ENCODE data around the gene F11R. TPM values are rescaled to one million over a fixed set of nuclear protein-coding genes. Genes with fewer than 3 reads are reported as not detected.

Gene F11R
- total and polyA plus RNA-seq, 2 donors (not counting 1 experiment from before 2014, with no cell fraction given) = 0.50 to 0.66 TPM

GRCh38 chr1:161013488-161014230 is 7.3 kb downstream of the F11R start:
- Histone ChIP-seq H4K20me1 (ENCODE audit: control insufficient read depth, extremely low read depth, insufficient read depth, low read length) (no peaks in the 10 kb centered on the region), H3K36me3 (ENCODE audit: control insufficient read depth, insufficient read depth, low read length) (no peaks in the 10 kb centered on the region), H3K4me1 (ENCODE audit: control insufficient read depth, extremely low read depth, insufficient read depth, low read length) (no peaks in the 10 kb centered on the region), H3K27me3 (ENCODE audit: control insufficient read depth, insufficient read depth, low read length) (peaks cover 4% of the 10 kb centered on the region), H3K27ac (ENCODE audit: insufficient read depth, low read length) (no peak overlapping the region), H3K79me2 (ENCODE audit: control insufficient read depth, insufficient read depth, low read length) (no peaks in the 10 kb centered on the region), H2AFZ (ENCODE audit: low read length) (no peak overlapping the region), H3K9ac (ENCODE audit: insufficient read depth, low read length) (no peak overlapping the region), H3K9me3 (ENCODE audit: control insufficient read depth, insufficient read depth, low read depth, low read length) (no peaks in the 10 kb centered on the region), H3K4me3 (replicated peaks in 1 of 4; ENCODE audit: control extremely low read depth in 1 of 4, insufficient read depth in 1 of 4, low read depth in 3 of 4, low read length in 4 of 4) (no peak overlapping the region), H3K4me2 (ENCODE audit: extremely low read depth, insufficient read depth, low read length) (peak overlapping the region; percentile 11)
- DNase-seq (ENCODE audit: low read depth in 2 of 2) = peak; percentile 60 to 87
- TF ChIP-seq CTCF (conservative IDR thresholded peaks at IDR 0.05 in 1 of 2, IDR thresholded peaks at IDR 0.05 in 1 of 2; ENCODE audit: low read depth in 1 of 2, low read length in 2 of 2) (no peak), EZH2 (IDR thresholded peaks at IDR 0.05; ENCODE audit: low read length, missing control alignments) (no peak)

GRCh38 chr1:161013131-161013487 is 7.8 kb downstream of the F11R start:
- H3K9me3 ChIP-seq (ENCODE audit: control insufficient read depth, insufficient read depth, low read depth, low read length) = no peaks in the 10 kb centered on the region
- no peak overlapping the region for H3K4me2 ChIP-seq (ENCODE audit: extremely low read depth, insufficient read depth, low read length)
- no peak overlapping the region for H3K27ac ChIP-seq (ENCODE audit: insufficient read depth, low read length)
- H2AFZ ChIP-seq (ENCODE audit: low read length) = no peak overlapping the region
- H4K20me1 ChIP-seq (ENCODE audit: control insufficient read depth, extremely low read depth, insufficient read depth, low read length) = no peaks in the 10 kb centered on the region
- no peaks in the 10 kb centered on the region for H3K4me1 ChIP-seq (ENCODE audit: control insufficient read depth, extremely low read depth, insufficient read depth, low read length)
- no peak for TF ChIP-seq CTCF (conservative IDR thresholded peaks at IDR 0.05 in 1 of 2, IDR thresholded peaks at IDR 0.05 in 1 of 2; ENCODE audit: low read depth in 1 of 2, low read length in 2 of 2)
- TF ChIP-seq EZH2 (IDR thresholded peaks at IDR 0.05; ENCODE audit: low read length, missing control alignments) = no peak
- no peak overlapping the region for H3K4me3 ChIP-seq (replicated peaks in 1 of 4; ENCODE audit: control extremely low read depth in 1 of 4, insufficient read depth in 1 of 4, low read depth in 3 of 4, low read length in 4 of 4)
- DNase-seq (ENCODE audit: low read depth in 2 of 2) = no peak
- peaks cover 4% of the 10 kb centered on the region for H3K27me3 ChIP-seq (ENCODE audit: control insufficient read depth, insufficient read depth, low read length)
- H3K79me2 ChIP-seq (ENCODE audit: control insufficient read depth, insufficient read depth, low read length) = no peaks in the 10 kb centered on the region
- no peak overlapping the region for H3K9ac ChIP-seq (ENCODE audit: insufficient read depth, low read length)
- H3K36me3 ChIP-seq (ENCODE audit: control insufficient read depth, insufficient read depth, low read length) = no peaks in the 10 kb centered on the region

GRCh38 chr1:161012420-161012819 is 8.5 kb downstream of the F11R start:
- H2AFZ ChIP-seq (ENCODE audit: low read length) = no peak overlapping the region
- no peak for DNase-seq (ENCODE audit: low read depth in 2 of 2)
- no peak for TF ChIP-seq CTCF (conservative IDR thresholded peaks at IDR 0.05 in 1 of 2, IDR thresholded peaks at IDR 0.05 in 1 of 2; ENCODE audit: low read depth in 1 of 2, low read length in 2 of 2)
- TF ChIP-seq EZH2 (IDR thresholded peaks at IDR 0.05; ENCODE audit: low read length, missing control alignments) = no peak
- H3K36me3 ChIP-seq (ENCODE audit: control insufficient read depth, insufficient read depth, low read length) = no peaks in the 10 kb centered on the region
- H3K79me2 ChIP-seq (ENCODE audit: control insufficient read depth, insufficient read depth, low read length) = no peaks in the 10 kb centered on the region
- no peaks in the 10 kb centered on the region for H3K9me3 ChIP-seq (ENCODE audit: control insufficient read depth, insufficient read depth, low read depth, low read length)
- no peaks in the 10 kb centered on the region for H3K27me3 ChIP-seq (ENCODE audit: control insufficient read depth, insufficient read depth, low read length)
- no peak overlapping the region for H3K27ac ChIP-seq (ENCODE audit: insufficient read depth, low read length)
- H3K9ac ChIP-seq (ENCODE audit: insufficient read depth, low read length) = no peak overlapping the region
- H3K4me1 ChIP-seq (ENCODE audit: control insufficient read depth, extremely low read depth, insufficient read depth, low read length) = no peaks in the 10 kb centered on the region
- no peak overlapping the region for H3K4me3 ChIP-seq (replicated peaks in 1 of 4; ENCODE audit: control extremely low read depth in 1 of 4, insufficient read depth in 1 of 4, low read depth in 3 of 4, low read length in 4 of 4)
- H3K4me2 ChIP-seq (ENCODE audit: extremely low read depth, insufficient read depth, low read length) = no peak overlapping the region
- H4K20me1 ChIP-seq (ENCODE audit: control insufficient read depth, extremely low read depth, insufficient read depth, low read length) = no peaks in the 10 kb centered on the region

All from fibroblast of lung (primary cell).